Stimulated activated effector memory CD8-positive, alpha-beta T cell treated with anti-CD3 and anti-CD28 coated beads, Interleukin-12 subunit alpha, Interleukin-12 subunit beta, amount 100 ng/mL, for 72 hours (primary cell): Measurements from ENCODE around the gene PASK.

Experiments used
- ATAC-seq: fragments of 150-1000 bp; cut with Tn5 transposase; 2 replicates; pipeline ENCODE4 v1.10.0; 2021
- DNase-seq, 2 donors: peaks; one replicate each; pipeline ENCODE4 v3.0.0; 2021 to 2022; ENCODE audit warnings: low spot score in 2 of 2
- H3K27ac Mint-ChIP-seq: one replicate; pipeline ENCODE4 v1.8.0; 2022; ENCODE audit warnings: mild to moderate bottlenecking, mixed read lengths
- H3K36me3 Mint-ChIP-seq: one replicate; pipeline ENCODE4 v1.8.0; 2022; ENCODE audit warnings: mild to moderate bottlenecking, mixed read lengths
- H3K4me1 Mint-ChIP-seq: one replicate; pipeline ENCODE4 v1.8.0; 2022; ENCODE audit warnings: mixed read lengths
- H3K4me3 Mint-ChIP-seq: one replicate; pipeline ENCODE4 v1.8.0; 2022; ENCODE audit warnings: mild to moderate bottlenecking, mixed read lengths
- H3K9me3 Mint-ChIP-seq: one replicate; pipeline ENCODE4 v1.8.0; 2022; ENCODE audit warnings: mixed read lengths

Gene PASK

DNA sequence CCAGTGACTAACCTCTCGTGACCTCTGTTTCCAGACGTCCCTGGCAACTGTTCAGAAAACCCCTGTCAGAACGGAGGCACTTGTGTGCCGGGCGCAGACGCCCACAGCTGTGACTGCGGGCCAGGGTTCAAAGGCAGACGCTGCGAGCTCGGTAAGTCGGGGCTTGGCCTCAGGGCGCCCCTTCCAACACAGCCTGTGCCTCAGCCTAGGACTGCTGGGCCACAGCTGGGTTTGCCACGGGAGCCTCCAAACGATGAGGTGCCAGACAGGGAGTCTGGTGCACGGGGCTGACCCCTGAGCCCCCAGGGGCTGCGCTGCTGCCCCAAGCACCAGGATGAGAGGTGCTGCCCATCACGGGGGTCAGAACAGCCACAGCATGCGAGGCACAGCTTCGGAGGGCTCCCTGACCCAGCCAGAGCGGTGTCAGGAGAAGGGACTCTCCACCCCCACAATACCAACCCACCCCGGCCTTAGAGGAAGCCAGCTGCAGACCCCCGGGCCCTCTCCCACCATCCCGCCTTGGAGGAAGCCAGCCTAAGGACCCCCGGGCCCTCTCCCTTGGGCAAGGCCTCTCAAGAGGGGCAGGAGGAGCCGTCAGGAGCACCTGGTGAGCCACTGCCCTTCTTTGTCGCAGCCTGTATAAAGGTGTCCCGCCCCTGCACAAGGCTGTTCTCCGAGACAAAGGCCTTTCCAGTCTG is 67.5 kb downstream of the PASK start:
- no peaks in the 10 kb centered on the region for H3K9me3 Mint-ChIP-seq
- no peak for DNase-seq
- H3K27ac Mint-ChIP-seq = peak overlapping the region; percentile 77
- peak; percentile 33 for ATAC-seq
- H3K4me3 Mint-ChIP-seq = no peak overlapping the region
- H3K4me1 Mint-ChIP-seq = peaks cover 20% of the 10 kb centered on the region
- H3K36me3 Mint-ChIP-seq = peaks cover 30% of the 10 kb centered on the region

DNA sequence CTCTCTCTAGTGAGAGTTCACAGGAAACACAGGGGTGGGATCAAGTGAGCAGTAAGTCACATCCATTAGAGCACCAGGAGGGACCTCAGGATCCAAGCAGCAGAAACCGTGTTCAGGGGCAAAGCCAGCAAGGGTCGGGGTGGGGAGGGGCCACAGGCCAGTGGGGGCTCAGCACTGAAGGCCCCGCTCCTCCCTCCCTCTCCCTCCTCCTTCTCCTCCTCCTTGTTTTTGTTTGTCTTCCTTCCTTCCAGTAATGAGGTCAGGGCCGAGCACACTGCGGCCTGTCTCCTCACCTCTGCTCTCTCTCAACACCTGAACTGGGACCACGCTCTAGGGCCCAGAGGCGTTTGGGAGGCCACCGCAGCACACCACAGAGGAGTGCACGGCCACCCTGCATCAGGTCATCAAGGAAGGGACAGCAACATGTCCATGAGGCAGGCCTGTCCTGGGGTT is 68.1 kb downstream of the PASK start:
- no peak overlapping the region for H3K4me3 Mint-ChIP-seq
- DNase-seq = no peak
- no peaks in the 10 kb centered on the region for H3K9me3 Mint-ChIP-seq
- H3K27ac Mint-ChIP-seq = peak overlapping the region; percentile 77
- peaks cover 20% of the 10 kb centered on the region for H3K4me1 Mint-ChIP-seq
- H3K36me3 Mint-ChIP-seq = peaks cover 24% of the 10 kb centered on the region
- ATAC-seq = no peak

DNA sequence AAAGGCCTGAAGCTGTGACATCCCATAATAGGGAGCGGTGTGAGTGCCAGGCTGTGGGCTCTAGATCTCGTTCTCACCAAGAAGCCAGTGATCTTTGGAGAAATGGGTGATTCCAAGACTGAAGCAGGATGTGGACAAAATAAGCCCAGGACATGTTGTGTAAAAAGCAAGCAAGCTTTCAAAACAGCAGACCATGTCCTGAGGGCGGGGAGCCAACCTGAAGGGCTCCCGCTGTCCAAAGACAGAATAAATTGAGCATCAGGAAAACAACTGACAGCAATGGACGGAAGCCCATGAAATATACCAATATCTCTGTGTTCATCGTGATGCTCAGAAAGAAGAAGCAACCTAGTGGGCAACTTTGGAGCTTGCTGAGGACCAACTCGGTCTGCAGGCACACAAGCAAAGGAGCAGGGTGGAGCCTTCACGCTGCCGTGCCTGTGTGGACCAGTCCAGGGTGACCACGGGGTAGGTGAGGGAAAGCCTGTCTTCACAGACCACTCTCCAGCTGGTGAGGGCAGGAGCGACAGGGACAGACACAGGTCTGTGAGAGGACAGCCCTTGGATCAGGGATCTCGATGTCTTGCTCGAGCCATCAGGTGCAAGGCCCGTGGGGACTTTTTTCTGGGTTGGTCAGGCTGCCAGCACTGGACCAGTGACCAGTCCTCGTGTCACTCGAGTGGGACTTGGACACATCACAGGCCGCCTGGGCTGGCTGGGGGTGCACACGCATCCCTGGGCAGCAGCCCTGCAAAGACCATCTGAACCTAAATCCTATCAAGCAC is 68.7 kb downstream of the PASK start:
- Mint-ChIP-seq H3K4me3 (no peak overlapping the region), H3K36me3 (peaks cover 24% of the 10 kb centered on the region), H3K9me3 (no peaks in the 10 kb centered on the region), H3K27ac (peak overlapping the region; percentile 77), H3K4me1 (peaks cover 20% of the 10 kb centered on the region)
- DNase-seq (no peak), ATAC-seq (no peak)

DNA sequence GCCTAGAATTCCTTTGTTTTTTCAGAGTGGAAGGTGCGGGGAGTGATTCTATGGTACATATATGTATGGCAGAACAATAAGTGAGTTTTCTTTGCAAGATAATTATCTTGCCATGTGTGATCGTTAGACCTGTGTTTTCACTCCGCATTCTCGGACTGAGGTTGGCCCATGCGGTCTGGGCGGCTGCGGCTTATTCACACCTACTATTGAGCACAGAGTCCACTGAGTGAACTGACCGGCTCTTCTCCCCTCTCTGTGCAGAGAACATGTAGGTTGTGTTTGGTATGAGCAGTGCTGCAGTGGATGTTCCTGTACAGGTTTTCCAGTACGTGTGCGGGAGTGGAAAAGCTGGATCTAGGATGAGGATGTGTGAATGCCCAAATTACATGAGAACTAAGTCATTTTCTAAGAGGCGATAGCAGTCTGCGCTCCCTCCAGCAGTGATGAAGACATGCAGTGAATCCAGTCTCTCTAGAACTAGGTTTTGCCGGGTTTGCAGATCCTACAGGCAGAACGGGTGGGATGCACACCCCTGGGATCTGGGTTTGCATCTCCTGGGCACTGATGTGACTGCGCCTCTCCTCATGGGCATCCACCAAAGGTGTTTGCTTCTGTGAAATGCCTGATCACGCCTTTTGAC is 74.3 kb downstream of the PASK start:
- H3K9me3 Mint-ChIP-seq = no peaks in the 10 kb centered on the region
- no peak overlapping the region for H3K27ac Mint-ChIP-seq
- H3K4me1 Mint-ChIP-seq = no peaks in the 10 kb centered on the region
- ATAC-seq (no peak), DNase-seq (no peak)
- H3K4me3 Mint-ChIP-seq = no peak overlapping the region
- peaks cover 17% of the 10 kb centered on the region for H3K36me3 Mint-ChIP-seq

DNA sequence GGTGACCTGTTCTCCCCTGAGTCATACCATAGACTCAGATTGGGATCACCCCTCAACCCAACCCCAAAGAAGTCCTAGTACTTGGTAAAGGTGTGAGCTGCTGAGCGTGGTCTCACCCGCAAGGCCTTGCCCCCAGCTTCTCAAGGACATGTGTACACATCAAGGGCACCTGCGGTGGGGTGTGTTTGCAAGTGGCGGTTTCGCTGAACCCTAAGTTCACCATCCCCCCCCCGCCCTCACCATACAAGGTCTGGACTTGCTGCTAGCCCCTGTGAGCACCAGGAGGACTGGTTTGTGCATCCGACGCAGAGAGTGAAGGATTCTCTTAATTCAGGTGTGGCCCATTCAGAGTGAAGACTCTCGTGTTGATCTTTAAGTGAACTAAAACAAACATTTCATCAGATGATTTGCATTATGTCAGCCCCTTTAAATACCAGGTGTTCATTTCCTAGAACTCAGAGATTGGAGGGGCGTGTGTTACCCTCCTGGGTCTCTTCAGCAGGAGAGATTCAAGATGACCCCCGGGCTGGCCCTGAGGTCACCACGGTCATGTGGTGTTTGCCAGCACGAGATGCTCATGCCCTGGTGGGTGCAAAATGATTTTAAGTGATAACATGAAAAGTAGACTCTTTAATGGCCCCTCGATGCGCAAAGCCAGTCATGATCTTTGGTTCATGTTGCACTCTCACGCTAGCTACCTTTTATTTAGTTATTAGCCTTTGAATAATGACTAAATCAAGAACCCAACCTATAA is 75.0 kb downstream of the PASK start:
- H3K27ac Mint-ChIP-seq = no peak overlapping the region
- ATAC-seq (no peak), DNase-seq (no peak)
- H3K36me3 Mint-ChIP-seq = peaks cover 17% of the 10 kb centered on the region
- H3K4me1 Mint-ChIP-seq = no peaks in the 10 kb centered on the region
- no peaks in the 10 kb centered on the region for H3K9me3 Mint-ChIP-seq
- no peak overlapping the region for H3K4me3 Mint-ChIP-seq

DNA sequence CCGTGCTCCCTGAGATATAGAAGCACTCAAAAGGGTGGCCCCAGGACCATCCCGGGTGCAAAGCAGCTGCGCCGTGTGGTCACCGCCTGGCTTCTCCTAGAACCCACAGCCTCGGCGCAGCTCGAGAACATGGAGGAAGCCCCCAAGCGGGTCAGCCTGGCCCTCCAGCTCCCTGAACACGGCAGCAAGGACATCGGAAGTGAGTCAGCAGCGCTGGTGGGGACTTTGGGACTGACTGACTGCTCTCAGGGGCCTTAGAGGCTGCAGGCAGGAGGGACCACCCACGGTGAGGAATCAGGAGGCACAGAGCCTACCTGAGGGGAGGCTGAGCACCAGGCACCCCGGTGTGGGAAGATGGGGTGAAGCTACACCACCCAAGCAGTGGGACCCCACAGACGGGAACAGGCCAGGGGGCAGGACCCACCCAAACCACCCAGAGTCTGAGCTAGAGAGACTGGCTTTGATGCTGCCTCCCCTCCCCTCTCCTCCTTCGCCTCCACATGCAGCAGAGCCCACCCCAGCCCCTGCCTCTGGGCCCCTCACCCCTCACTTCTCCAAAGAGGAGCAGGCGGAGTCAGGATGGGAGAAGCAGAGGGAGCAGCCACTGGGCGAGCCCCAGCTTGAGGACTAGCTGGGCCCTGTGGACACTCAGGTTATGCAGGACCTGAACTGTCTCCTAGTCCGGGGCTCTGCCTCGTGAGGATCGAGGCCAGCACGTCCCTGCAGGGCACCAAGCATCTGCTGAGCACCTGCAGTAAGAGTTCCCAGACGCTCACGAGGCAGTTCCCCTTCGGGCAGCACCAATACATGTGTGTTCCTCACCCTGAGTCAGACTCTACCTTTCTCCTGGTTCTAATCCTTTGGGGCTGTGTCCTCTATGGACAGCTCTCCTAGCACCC is 75.9 kb downstream of the PASK start:
- H3K9me3 Mint-ChIP-seq = no peaks in the 10 kb centered on the region

DNA sequence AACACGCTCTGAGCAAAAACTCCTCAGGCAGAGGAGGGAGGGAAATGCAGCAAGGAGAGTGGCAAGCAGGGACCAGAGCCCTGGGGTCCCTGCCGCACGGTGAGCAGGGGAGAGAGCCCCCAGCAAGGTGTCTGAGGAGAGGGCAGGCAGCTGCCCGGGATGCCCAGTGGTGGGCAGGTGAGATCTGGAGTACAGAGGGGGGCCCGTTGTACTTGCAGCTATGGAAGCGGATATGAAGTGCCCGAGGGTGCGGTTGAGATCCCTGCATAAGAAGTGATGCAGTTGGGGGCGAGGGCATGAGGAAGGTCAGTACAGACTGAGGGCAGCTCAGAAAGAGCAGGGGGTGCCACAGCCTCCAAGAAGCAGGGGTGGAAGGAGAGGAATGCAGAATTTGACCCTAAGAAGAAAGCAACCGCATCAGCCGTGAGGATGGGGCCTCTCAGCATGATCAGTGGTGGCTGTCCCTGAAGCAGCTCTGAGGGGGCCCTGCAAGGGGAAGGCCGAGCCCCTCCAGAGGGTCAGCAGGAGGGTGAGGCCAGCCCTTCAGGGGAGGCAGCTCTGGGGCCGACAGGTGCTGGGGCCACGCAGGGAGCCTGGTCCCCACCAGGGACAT is 76.6 kb downstream of the PASK start:
- Mint-ChIP-seq H3K4me1 (no peaks in the 10 kb centered on the region), H3K9me3 (no peaks in the 10 kb centered on the region), H3K36me3 (peaks cover 17% of the 10 kb centered on the region), H3K4me3 (no peak overlapping the region), H3K27ac (peak overlapping the region; percentile 67)
- DNase-seq (no peak), ATAC-seq (no peak)

More for the DNA sequence above, 75.9 kb downstream of the PASK start:
- no peak for ATAC-seq
- H3K4me3 Mint-ChIP-seq = no peak overlapping the region
- H3K27ac Mint-ChIP-seq = no peak overlapping the region
- peaks cover 17% of the 10 kb centered on the region for H3K36me3 Mint-ChIP-seq
- no peaks in the 10 kb centered on the region for H3K4me1 Mint-ChIP-seq
- DNase-seq = no peak

DNA sequence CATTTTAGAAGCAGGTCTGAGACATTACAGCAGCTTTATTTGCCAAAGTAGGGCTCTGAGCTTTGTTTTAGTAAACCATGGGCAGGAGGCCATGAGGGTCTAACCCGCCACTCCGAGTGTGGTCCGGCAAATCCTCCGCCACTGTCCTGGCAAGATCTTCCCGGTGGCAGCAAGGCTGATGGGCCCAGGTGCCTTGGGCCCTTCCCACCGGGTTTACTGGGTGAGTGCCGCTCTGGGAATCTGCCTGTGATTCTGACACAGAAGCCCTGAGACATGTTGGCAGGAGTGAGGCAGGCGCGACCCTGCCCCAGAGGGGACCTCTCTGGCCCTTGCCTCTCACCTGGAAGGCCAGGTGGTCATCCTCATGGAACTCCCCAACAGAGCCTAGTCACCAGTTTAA is 77.1 kb downstream of the PASK start:
- no peak for DNase-seq
- H3K4me3 Mint-ChIP-seq = no peak overlapping the region
- H3K36me3 Mint-ChIP-seq = peaks cover 17% of the 10 kb centered on the region
- no peaks in the 10 kb centered on the region for H3K9me3 Mint-ChIP-seq
- peak overlapping the region; percentile 67 for H3K27ac Mint-ChIP-seq
- no peak for ATAC-seq
- no peaks in the 10 kb centered on the region for H3K4me1 Mint-ChIP-seq

DNA sequence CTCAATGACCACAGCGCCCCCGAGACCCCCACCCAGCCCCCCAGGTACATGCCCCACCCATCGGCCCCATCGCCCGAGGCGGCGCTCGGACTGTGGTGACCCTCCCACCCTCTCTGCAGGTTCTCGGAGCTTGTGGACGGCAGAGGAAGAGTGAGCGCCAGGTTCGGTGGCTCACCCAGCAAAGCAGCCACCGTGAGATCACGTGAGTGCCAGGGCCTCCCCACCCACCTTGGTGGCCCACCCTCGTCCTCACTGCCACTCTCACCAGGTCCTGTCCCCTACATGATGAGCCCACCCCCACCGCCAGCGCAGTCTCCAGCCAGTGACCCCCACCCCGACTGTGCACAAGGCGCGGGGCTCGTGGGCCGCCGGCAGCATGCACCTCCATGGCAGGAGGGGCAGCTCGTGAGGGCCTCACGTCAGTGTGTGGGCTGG is 77.6 kb downstream of the PASK start:
- Mint-ChIP-seq H3K4me1 (no peaks in the 10 kb centered on the region), H3K36me3 (peaks cover 17% of the 10 kb centered on the region), H3K27ac (no peak overlapping the region), H3K9me3 (no peaks in the 10 kb centered on the region), H3K4me3 (no peak overlapping the region)
- DNase-seq (no peak), ATAC-seq (no peak)

DNA sequence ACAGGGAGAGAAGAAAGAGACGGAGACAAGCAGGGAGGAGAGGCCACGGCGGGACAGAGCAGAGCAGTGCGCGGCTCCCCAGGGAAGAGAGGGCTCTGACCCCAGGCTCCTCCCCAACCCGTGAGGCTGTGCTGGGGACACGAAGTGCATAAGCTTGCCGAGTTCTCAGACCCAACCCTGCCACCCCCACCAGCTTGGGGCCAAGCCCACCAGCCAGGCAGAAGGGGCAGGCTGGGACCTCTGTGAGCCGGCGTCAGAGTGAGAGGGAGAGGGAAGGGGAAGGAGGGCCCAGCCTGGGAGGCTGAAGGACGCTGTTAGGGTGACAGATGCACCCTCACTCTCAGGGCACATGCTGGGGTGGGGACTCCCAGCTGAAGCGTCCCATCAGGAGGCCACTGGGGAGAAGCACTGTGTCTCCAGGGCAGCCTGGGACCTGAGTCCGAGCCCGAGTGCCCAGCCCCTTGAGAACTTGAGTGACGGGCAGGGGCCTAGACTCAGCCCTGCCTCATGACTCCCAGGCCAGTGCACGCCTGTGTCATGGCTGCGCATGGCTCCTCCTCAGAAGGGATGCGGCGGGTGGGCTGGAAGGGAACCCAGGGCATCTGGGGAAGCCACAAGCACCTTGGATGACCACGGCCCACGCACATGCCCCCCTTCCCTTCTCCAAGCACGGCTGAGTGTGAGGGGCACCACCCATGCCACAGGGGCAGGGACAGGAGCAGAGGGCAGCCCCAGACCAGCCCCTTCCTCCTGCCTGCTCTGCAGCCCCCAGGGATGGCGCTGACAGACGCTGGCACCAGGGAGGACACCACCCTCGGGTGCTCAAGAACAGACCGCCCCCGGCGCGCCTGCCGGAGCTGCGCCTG is 78.2 kb downstream of the PASK start:
- no peaks in the 10 kb centered on the region for H3K9me3 Mint-ChIP-seq
- DNase-seq = no peak
- ATAC-seq = no peak
- H3K36me3 Mint-ChIP-seq = peaks cover 17% of the 10 kb centered on the region
- no peak overlapping the region for H3K4me3 Mint-ChIP-seq
- no peaks in the 10 kb centered on the region for H3K4me1 Mint-ChIP-seq
- H3K27ac Mint-ChIP-seq = no peak overlapping the region

DNA sequence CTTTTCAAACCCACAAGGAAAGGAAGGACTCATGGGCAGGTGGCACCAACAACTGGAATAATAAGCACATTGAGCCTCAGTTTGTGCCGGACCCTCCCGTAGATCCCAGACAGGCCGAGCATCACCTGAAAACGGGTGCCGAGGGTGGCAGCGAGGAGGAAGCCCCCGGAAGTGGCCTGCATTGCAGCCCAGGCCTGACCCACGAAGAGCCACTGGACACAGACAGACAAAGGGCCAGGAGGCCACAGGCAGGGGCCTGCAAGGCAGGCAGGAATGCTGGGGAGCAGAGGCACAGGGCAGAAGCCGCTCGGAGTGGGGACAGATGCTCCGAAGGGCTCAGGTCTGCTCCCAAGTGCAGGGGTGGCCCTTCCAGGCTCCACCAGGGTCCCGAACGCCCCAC is 78.9 kb downstream of the PASK start:
- no peak overlapping the region for H3K27ac Mint-ChIP-seq
- DNase-seq = no peak
- H3K9me3 Mint-ChIP-seq = no peaks in the 10 kb centered on the region
- ATAC-seq = no peak
- H3K36me3 Mint-ChIP-seq = peaks cover 12% of the 10 kb centered on the region
- no peaks in the 10 kb centered on the region for H3K4me1 Mint-ChIP-seq
- H3K4me3 Mint-ChIP-seq = no peak overlapping the region

DNA sequence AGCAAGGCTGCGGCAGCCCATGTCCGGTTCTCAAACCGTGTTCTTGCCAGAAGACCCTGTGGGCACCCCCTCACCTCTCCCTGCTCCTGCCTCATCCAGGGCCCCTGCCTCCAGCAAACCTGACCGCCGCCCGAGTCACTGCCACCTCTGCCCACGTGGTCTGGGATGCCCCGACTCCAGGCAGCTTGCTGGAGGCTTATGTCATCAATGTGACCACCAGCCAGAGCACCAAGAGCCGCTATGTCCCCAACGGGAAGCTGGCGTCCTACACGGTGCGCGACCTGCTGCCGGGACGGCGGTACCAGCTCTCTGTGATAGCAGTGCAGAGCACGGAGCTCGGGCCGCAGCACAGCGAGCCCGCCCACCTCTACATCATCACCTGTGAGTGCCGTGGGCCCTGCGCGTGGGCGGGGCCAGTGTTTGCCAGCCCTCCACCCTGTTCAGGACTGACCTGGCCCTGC is 79.4 kb downstream of the PASK start:
- no peaks in the 10 kb centered on the region for H3K4me1 Mint-ChIP-seq
- ATAC-seq = no peak
- H3K27ac Mint-ChIP-seq = no peak overlapping the region
- peak in 1 of 2 donors; percentile 45 for DNase-seq
- peaks cover 7% of the 10 kb centered on the region for H3K36me3 Mint-ChIP-seq
- H3K9me3 Mint-ChIP-seq = no peaks in the 10 kb centered on the region
- H3K4me3 Mint-ChIP-seq = no peak overlapping the region
